Raji (cell line): Measurements from ENCODE around the gene STAT2.
A peak's percentile ranks its signal among the peaks of the same experiment; 100 is the strongest.

Experiments used
- POLR2A ChIP-seq: IDR thresholded peaks from 2 replicates; pipeline ENCODE4 v1.6.1; 2011; ENCODE audit warnings: low read depth, low read length, control low read depth; ENCODE audit not compliant: insufficient read depth

The STAT2 gene

DNA sequence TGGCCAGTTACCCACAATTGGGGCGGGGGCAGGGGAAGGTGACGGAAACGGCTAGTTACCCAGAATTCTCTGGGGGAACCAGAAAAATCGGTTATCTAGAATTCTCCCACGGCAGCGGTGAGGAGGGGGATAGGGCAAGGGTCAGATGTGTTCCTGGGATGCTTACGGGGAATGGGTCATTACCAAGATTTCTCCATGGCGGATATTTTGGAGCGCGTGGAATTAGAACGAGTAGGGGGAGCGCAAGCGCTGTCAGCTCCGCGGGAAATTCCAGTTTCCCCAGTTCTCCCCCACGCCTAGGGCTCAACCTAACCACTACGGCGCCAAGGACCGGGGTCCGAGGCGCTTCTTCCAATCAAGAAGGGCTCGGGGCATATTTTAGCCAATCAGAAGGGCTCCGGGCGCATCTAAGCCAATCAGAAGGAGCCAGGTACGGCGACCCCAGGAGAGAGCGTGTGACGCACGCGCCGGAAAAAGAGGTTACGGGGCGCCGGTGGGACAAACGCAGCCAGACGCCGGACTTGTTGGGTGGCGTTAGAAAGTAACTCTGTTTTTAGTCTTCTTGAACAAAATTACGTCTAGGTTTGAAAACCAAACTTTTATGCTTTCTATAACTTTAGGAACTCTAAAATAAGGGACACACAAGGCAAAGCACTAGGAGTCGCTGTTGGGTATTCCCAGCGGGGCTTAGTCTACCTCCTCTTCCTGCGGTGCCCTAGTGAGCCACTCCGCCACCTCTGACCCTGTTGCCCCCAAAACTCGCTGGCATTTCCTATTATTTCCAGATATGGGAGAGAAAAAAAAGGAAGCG lies 26.0 kb downstream of the STAT2 start, which contains the start of gene PAN2:
PAN2 (minus strand) TSS at position 322 of the 811 bp plus-strand sequence. CDS start 906 bp downstream, outside the sequence.
- TF ChIP-seq POLR2A, result peak; percentile 62

GRCh38 chr12:56333197-56333678 lies 26.7 kb downstream of the STAT2 start:
- no peak for TF ChIP-seq POLR2A

- no peak for TF ChIP-seq POLR2A
Observed at GRCh38 chr12:56332512-56333196, 27.3 kb downstream of the STAT2 start.

DNA sequence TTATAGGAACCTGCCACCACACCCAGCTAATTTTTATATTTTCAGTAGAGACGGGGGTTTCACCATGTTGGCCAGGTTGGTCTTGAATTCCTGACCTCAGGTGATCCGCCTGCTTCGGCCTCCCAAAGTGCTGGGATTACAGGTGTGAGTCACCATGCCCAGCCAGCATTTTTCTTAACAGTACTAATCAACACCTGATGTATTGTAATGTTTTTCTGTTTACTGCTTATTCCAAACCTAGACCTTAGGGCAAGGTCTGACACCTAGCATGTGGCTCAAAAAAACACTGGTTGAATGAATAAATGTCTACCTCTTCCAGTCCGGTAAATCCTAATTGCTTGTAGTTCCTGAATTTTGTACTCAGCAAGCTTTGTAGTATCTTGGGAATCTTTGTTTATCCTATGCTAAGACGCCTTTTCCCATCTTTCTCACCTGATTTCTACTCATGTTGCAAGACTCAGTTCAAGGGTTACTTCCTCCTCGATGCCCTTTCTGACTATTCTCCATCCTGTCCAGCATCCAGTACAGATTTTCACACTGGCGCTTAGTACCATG lies 28.9 kb downstream of the STAT2 start:
- TF ChIP-seq POLR2A, result no peak

DNA sequence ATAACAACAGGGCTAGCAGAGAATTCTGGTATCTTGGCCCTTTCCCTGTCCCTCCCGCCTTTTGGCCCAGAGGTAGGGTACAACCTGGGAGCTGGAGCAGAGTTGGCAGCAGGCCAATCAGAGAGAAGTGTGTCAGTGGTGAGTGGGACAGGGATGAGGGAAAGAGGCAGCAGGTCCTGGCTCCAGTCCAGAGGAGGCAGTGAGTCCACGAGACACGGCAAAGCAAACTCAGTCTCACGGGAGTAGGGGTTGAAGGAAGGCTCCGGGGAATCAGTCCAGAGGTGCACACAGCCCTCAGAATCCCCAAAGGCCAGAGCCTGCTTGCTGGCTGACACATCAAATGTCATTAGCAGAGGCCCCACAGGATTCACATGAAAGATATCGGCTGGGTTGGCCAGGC lies 33.4 kb downstream of the STAT2 start:
- TF ChIP-seq POLR2A, result no peak

GRCh38 chr12:56326126-56326525 lies 33.8 kb downstream of the STAT2 start:
- no peak for TF ChIP-seq POLR2A

DNA sequence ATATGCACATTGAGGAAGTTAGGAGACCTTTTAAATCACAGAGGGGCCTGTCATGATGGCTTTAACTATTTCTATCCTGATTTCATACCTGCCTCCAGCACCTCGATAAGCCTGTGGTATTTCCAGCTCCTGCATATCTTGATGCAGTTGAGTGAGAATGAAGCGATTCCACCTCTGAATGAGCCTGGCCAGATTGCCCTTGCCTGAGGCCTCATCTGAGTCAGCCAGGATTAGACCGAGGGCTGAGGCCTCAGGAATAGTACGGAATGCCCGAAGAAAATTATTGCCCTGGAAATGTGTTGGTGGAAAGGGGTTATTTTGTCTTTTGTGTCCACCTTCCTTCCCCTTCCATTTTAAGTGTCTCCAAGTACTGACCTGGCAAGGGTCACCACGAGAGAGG lies 35.7 kb downstream of the STAT2 start:
- no peak for TF ChIP-seq POLR2A

GRCh38 chr12:56321027-56321426 lies 38.9 kb downstream of the STAT2 start:
- no peak for TF ChIP-seq POLR2A

GRCh38 chr12:56317675-56318074 lies 42.2 kb downstream of the STAT2 start:
- TF ChIP-seq POLR2A, result no peak

DNA sequence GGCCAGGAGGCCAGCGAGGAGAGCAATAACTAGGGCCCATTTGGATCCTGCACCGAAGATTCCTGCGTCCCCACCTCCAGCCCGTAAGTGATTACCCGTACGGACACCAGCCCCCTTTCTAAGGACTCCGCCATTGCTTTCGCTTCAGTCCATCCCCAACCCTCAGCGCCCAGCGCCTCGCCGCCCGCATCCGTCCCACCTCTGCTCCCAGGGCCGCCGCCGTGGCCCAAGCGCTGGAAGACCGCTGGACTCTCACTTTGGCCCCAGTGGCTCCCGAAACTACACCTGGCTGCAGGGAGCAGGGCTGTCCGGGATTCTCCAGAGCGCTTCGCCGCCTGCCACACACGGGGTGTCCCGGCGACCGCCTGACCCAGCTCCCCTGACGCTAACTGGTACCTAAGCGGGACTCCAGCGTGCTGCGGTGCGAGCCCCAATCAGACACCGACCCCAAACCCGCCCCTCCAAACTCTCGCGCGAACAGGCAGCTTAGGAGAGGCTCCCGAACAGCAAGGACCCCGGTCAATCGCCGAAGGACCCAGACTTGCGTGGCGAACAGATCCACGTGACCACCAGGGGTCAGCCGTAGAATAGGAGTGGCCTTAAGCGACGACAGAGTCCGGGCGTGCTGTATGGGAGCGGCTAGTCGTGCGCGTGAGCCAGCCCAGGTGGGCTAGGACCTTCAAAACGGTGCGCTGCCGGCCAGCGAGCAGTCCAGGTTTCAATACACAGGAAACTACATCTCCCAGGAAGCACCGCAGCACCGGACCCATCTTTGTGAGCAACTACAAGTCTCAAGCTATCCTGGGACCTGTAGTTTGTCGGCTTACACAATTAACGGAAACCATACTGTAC lies 44.1 kb downstream of the STAT2 start, which contains the start of gene CNPY2:
CNPY2 (minus strand) TSS at position 367 of the 852 bp plus-strand sequence. CDS start 771 bp downstream, outside the sequence.
- TF ChIP-seq POLR2A, result peak; percentile 93

GRCh38 chr12:56315249-56315621 lies 44.7 kb downstream of the STAT2 start:
- TF ChIP-seq POLR2A, result no peak

- TF ChIP-seq POLR2A, result no peak
Observed at GRCh38 chr12:56311003-56311402, 48.9 kb downstream of the STAT2 start.

GRCh38 chr12:56308714-56309113 lies 51.2 kb downstream of the STAT2 start:
- no peak for TF ChIP-seq POLR2A

- no peak for TF ChIP-seq POLR2A
Observed at GRCh38 chr12:56307221-56307965, 52.5 kb downstream of the STAT2 start.
